RWPE1 (cell line): ENCODE measurements around the gene CTNNA3.
A peak's percentile ranks its signal among the peaks of the same experiment; 100 is the strongest.

Source experiments
- CTCF ChIA-PET: fragments of 350-600 bp; sonication (Branson Sonifier 250); formaldehyde crosslinking; extraction: SDS; loops from one replicate; lab custom pipeline; 2021; lab: Yijun Ruan, JAX
- POLR2A ChIA-PET: fragments of 400-600 bp; formaldehyde crosslinking; extraction: SDS; loops from one replicate; lab custom pipeline; 2020; ENCODE audit warnings: antibody characterized with exemption; ENCODE audit not compliant: low non-redundant PET; lab: Yijun Ruan, JAX
- DNase-seq: peaks from one replicate; pipeline ENCODE4 v3.0.0; 2012; ENCODE audit warnings: low spot score
- H3K27ac ChIP-seq: fragments of 450-650 bp; 2 replicates; pipeline ENCODE4 v1.5.1; 2017
- TF ChIP-seq, protein P1 (sequence below): fragments of 450-650 bp; conservative IDR thresholded peaks from 2 replicates; pipeline ENCODE4 v1.5.1; 2017; ENCODE audit warnings: low read depth, mild to moderate bottlenecking

The CTNNA3 gene

DNA sequence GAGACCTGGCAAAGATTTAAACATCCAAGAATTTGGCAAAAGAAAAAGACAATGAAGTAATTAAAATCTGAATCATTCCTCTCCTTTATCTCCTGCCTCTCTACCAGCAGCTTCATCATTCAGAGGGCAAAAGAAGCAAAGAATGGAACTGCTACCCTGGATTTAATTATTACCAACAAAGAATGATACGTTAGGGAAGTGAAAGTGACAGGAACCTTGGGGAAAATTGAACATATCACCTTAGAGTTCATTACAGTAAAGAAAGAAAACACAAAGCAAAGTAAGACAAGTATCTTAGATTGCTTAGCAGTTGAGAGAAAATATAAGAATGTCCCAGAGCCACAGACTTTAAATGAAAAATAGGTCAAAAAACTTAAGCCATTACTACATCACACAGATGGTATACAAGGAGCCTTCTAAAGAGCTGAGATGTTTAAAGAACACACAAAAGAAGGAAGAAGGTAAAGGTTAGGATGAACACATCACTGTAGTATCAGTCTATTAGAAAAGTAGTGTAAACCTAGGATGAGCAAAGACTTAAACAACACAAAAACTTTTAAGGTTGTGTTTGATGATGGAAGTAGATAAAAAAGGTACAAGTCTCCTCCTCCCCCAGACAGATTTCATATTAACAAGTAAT lies 17.5 kb downstream of the CTNNA3 start:
- TF ChIP-seq, protein P1, sequence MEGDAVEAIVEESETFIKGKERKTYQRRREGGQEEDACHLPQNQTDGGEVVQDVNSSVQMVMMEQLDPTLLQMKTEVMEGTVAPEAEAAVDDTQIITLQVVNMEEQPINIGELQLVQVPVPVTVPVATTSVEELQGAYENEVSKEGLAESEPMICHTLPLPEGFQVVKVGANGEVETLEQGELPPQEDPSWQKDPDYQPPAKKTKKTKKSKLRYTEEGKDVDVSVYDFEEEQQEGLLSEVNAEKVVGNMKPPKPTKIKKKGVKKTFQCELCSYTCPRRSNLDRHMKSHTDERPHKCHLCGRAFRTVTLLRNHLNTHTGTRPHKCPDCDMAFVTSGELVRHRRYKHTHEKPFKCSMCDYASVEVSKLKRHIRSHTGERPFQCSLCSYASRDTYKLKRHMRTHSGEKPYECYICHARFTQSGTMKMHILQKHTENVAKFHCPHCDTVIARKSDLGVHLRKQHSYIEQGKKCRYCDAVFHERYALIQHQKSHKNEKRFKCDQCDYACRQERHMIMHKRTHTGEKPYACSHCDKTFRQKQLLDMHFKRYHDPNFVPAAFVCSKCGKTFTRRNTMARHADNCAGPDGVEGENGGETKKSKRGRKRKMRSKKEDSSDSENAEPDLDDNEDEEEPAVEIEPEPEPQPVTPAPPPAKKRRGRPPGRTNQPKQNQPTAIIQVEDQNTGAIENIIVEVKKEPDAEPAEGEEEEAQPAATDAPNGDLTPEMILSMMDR, result no peak
- ChIA-PET POLR2A (no interaction called here), CTCF (interaction anchor here (0.6 to 1.0 kb wide), 2 partner anchors 101 to 102 kb away, joined by 3 to 4 read pairs; no protein-coding TSS in a partner anchor)
- no peak for DNase-seq
- H3K27ac ChIP-seq, result no peak overlapping the region

DNA sequence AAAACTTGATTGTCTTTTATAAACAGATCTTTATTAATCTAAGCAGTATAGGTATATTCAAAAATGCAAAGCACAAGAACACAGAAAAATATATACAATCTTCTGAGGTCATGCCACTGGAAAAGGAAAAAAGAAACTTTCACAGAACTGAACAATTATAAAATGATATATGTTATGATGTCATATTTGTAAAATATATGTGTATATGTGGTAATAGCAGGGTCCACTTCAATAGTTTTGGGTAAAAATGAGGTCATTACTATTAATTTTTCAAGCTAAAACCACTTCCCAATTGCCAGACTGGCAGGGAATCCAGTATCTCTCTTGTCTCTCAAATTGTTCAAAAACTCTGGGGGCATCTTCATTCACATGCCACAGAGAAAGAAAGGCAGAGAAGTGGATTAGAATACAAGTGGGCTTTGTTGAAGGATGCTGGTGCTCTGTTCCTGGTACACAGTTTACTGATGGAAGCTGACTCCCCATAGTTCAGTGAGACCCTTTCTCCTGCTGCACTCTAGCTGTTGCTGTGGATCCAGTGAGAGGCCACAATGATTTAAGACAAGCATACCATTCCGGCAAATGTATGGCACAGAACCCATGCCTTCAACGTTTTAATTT lies 19.7 kb downstream of the CTNNA3 start:
- H3K27ac ChIP-seq, result no peak overlapping the region
- no peak for DNase-seq
- ChIA-PET POLR2A (no interaction called here), CTCF (interaction anchor here (1.1 kb wide), 1 partner anchor 10 kb away, joined by 3 read pairs; no protein-coding TSS in a partner anchor)
- TF ChIP-seq, protein P1, result no peak

- H3K27ac ChIP-seq, result no peak overlapping the region
- POLR2A ChIA-PET, result no interaction called here
- TF ChIP-seq, protein P1, result no peak
- peak; percentile 1 for DNase-seq
- CTCF ChIA-PET, result interaction anchor here (0.8 kb wide), 1 partner anchor 110 kb away, joined by 3 read pairs; no protein-coding TSS in a partner anchor
Measured at GRCh38 chr10:67670401-67670800, 25.6 kb downstream of the CTNNA3 start.

DNA sequence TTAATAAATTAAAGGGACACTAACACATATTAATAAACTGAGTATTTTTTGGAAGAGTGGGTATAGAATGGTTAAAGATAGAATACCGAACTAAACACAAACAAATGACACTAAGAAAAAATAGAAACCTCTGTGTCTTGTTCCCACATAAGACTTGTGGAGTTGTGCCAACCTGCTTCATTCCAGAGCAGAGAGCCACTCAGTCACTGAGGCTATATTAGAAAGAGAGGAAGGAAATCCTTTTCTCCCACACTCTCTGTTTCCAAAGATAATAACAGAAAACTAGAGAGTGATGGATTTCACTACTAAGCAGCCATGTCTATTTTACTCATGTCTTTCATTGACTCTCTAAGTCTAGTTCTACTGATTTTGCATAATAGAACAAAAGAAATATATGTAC lies 26.0 kb downstream of the CTNNA3 start:
- CTCF ChIA-PET, result interaction anchor here (1.2 kb wide), 1 partner anchor 110 kb away, joined by 3 read pairs; no protein-coding TSS in a partner anchor
- no peak for DNase-seq
- TF ChIP-seq, protein P1, result no peak
- POLR2A ChIA-PET, result no interaction called here
- no peak overlapping the region for H3K27ac ChIP-seq

GRCh38 chr10:67668448-67668847 lies 27.5 kb downstream of the CTNNA3 start:
- TF ChIP-seq, protein P1, result no peak
- DNase-seq, result no peak
- ChIA-PET POLR2A (no interaction called here), CTCF (no interaction called here)
- no peak overlapping the region for H3K27ac ChIP-seq

GRCh38 chr10:67667035-67667425 lies 29.0 kb downstream of the CTNNA3 start:
- no peak for DNase-seq
- TF ChIP-seq, protein P1, result no peak
- ChIA-PET POLR2A (no interaction called here), CTCF (interaction anchor here (0.6 to 1.7 kb wide), 5 partner anchors 9 to 565 kb away, joined by 3 to 15 read pairs (median 5); partner anchors contain the start of gene ATOH7)
- H3K27ac ChIP-seq, result no peak overlapping the region
